ENCODE measurements around the gene PTCD2. TPM values are rescaled to one million over a fixed set of nuclear protein-coding genes. Genes with fewer than 3 reads are reported as not detected.
"Not testable (repeated sequence)": the region's sequence is repeated elsewhere in the genome, so short reads cannot be mapped to it uniquely, and the experiment has no call there.

PTCD2 gene
- total RNA-seq, 4 donors from 2014 or later = 6.3 to 17.4 (median 11.8) TPM

DNA sequence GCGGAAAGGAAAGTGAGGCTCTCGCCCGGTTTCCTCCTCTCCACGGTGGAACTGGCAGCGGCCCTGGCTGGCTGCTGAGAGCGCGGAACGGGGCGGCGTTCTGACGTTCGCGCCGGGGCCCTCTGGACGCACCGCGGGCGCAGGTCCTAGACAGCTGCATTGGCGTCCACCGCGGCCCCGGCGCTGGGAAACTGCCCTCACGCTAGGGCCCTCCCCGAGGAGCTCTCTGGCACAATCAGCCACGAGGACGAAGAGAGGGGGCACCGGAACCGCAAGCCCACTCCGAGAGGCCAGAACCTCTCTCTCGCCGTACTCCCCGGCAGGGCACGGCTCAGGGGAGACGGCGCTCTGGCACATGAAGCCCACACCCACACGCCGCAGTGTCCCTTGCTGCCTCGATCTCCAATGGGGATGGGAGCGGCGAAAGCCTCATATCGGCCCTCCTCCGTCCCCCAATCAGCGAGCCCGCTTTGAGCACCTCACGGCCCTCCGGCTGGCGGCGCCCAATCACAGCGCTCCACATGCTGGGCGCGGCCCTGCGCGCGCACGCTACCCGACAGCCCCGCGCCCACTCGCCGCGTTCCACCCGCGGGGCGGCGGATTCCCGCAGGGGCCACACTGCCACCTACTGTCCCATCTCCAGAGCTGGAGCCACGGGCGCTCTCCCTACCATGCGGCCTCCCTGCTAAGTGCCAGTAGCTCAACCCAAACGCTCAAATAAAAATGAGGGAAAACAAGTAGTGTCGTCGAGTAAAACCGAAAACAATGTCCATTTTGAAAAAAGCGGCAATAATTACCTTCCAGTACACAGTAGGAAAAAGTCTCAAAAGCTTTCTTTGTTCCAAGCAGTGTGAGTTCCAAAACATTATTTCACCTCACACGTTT is 12.0 kb upstream of the PTCD2 start:
- Histone ChIP-seq H3K27ac (peak overlapping the region; percentile 71 to 96 (median 90)), H3K9me3 (no peaks in the 10 kb centered on the region), H3K4me1 (peaks cover 0 to 33% (median 4%) of the 10 kb centered on the region in 4 donors), H3K36me3 (peaks cover 0 to 34% (median 0%) of the 10 kb centered on the region in 3 donors), H3K4me3 (peak overlapping the region; percentile 42 to 77 (median 57)), H3K27me3 (no peaks in the 10 kb centered on the region)
- 1 to 2% methylated on average over 44 to 46 of the region's 76 CpGs for WGBS, 2 donors
- TF ChIP-seq POLR2A (IDR thresholded peaks at IDR 0.05) (peak; percentile 95 to 97), EP300 (IDR thresholded peaks at IDR 0.05) (peak in 1 of 2 donors; percentile 98)
- TF ChIP-seq, protein P1, sequence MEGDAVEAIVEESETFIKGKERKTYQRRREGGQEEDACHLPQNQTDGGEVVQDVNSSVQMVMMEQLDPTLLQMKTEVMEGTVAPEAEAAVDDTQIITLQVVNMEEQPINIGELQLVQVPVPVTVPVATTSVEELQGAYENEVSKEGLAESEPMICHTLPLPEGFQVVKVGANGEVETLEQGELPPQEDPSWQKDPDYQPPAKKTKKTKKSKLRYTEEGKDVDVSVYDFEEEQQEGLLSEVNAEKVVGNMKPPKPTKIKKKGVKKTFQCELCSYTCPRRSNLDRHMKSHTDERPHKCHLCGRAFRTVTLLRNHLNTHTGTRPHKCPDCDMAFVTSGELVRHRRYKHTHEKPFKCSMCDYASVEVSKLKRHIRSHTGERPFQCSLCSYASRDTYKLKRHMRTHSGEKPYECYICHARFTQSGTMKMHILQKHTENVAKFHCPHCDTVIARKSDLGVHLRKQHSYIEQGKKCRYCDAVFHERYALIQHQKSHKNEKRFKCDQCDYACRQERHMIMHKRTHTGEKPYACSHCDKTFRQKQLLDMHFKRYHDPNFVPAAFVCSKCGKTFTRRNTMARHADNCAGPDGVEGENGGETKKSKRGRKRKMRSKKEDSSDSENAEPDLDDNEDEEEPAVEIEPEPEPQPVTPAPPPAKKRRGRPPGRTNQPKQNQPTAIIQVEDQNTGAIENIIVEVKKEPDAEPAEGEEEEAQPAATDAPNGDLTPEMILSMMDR (IDR thresholded peaks at IDR 0.05) = peak; percentile 86 to 98 (median 95)
- peak; percentile 92 to 94 for DNase-seq (ENCODE audit: low spot score in 2 of 2)

DNA sequence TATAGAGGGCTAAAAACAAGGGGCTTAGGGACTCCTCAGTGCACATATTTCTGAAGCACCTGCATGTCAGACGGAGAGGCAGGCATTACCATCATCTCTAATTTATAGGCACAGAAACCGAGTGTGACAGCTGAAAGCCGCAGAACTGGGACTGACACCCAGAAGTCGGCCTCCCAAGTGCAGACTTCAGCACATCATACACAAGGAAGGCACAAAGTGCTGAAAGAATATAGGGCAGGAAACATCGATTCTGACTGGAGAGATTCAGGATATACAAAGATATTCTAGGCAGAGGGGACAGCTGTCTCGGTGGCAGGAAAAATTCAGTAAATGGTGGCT is 11.4 kb upstream of the PTCD2 start:
- no peaks in the 10 kb centered on the region for H3K27me3 ChIP-seq
- TF ChIP-seq POLR2A (IDR thresholded peaks at IDR 0.05) = no peak
- no peak for TF ChIP-seq EP300 (IDR thresholded peaks at IDR 0.05)
- TF ChIP-seq, protein P1 (IDR thresholded peaks at IDR 0.05) = no peak
- WGBS, 2 donors = 58 to 61% methylated on average over 6 of the region's 6 CpGs
- peaks cover 0 to 33% (median 4%) of the 10 kb centered on the region in 4 donors for H3K4me1 ChIP-seq
- DNase-seq (ENCODE audit: low spot score in 2 of 2) = no peak
- H3K9me3 ChIP-seq = no peaks in the 10 kb centered on the region
- H3K27ac ChIP-seq = peak overlapping the region; percentile 33 to 96 (median 90)
- H3K36me3 ChIP-seq = peaks cover 0 to 34% (median 0%) of the 10 kb centered on the region in 3 donors
- peak overlapping the region in 2 of 4 donors; percentile 57 to 77 for H3K4me3 ChIP-seq

DNA sequence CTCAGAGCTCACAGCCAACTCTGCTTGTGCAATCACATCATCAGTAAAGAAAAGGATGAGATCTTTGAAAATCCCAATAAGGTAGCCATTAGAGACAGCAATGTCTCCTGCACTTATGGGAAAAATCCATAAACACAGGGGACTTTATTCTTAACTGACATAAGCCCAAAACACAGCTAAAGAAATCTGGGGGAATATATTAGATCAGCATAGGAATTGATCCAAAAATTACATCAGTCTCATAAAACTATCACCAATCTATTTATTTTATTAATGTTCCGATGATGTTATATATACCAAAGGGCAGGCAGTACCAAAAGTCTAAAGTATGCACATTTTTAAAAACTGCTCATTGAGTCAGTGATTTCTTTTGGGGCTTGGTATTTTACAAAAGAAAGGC is 7.0 kb upstream of the PTCD2 start:
- no peak for DNase-seq (ENCODE audit: low spot score in 2 of 2)
- 59 to 75% methylated on average over 1 of the region's 1 CpG for WGBS, 2 donors

DNA sequence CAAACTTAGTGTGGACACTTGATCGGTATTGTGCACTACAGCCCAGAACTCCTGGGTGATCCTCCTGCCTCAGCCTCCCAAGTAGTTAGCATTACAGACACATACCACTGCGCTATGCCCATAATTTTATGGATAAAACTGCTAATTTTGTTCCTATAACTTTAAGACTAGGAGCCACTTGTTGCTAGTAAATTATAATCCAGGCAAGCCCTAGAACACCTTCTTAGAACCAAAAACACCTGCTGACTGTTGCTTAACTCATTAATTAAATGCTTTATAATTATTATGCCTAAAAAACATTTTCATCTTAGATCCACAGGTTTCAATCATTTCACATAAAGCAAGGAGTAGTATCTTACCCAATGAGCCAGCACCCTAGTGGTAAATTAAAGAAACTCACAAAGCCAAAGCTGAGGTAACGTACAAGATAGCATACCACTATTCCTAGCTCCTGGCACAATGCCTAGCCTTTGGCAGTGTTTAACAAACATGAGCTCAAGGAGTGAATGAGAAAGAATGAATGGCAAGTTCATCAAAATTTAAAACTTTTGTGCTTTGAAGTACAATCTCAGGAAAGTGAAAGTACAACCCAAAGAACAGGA is 5.5 kb upstream of the PTCD2 start:
- Histone ChIP-seq H3K4me3 (no peak overlapping the region), H3K27me3 (no peaks in the 10 kb centered on the region), H3K36me3 (peaks cover 0 to 47% (median 0%) of the 10 kb centered on the region in 3 donors), H3K4me1 (peaks cover 0 to 24% (median 5%) of the 10 kb centered on the region in 4 donors), H3K9me3 (no peaks in the 10 kb centered on the region), H3K27ac (no peak overlapping the region)
- TF ChIP-seq POLR2A (IDR thresholded peaks at IDR 0.05) = no peak
- no peak for TF ChIP-seq EP300 (IDR thresholded peaks at IDR 0.05)
- TF ChIP-seq, protein P1 (IDR thresholded peaks at IDR 0.05) = no peak
- 77 to 80% methylated on average over 3 of the region's 3 CpGs for WGBS, 2 donors
- DNase-seq (ENCODE audit: low spot score in 2 of 2) = no peak

More for the DNA sequence above, 7.0 kb upstream of the PTCD2 start:
- Histone ChIP-seq H3K36me3 (peaks cover 0 to 48% (median 0%) of the 10 kb centered on the region in 3 donors), H3K27ac (no peak overlapping the region), H3K27me3 (no peaks in the 10 kb centered on the region), H3K4me1 (peaks cover 0 to 19% (median 3%) of the 10 kb centered on the region in 4 donors), H3K4me3 (no peak overlapping the region), H3K9me3 (no peaks in the 10 kb centered on the region)
- TF ChIP-seq POLR2A (IDR thresholded peaks at IDR 0.05) (no peak), EP300 (IDR thresholded peaks at IDR 0.05) (no peak)
- TF ChIP-seq, protein P1 (IDR thresholded peaks at IDR 0.05) = no peak

DNA sequence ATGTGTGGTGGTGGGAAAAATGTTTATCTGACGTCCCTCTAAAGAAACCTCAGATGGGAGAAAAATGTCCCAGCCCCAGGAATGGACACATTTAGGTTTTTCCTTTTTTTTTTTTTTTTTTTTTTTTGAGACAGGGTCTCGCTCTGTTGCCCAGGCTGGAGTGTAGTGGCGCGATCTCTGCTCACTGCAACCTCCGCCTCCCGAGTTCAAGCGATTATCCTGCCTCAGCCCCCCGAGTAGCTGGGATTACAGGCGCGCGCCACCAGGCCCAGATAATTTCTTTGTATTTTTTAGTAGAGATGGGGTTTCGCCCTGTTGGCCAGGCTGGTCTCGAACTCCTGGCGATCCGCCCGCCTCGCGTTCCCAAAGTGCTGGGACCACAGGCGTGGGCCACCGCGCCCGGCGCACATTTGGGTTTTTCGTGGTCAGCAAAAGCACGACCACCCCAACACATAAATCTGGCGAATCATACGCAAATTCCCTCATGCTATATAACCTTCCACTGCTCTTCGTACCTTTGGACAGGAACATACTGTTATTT is 668 bp upstream of the PTCD2 start:
- DNase-seq (ENCODE audit: low spot score in 2 of 2); H3K27me3 ChIP-seq; H3K9me3 ChIP-seq: not testable (repeated sequence)
- Histone ChIP-seq H3K27ac (peak overlapping the region in 3 of 4 donors; percentile 71 to 82 (median 79)), H3K4me3 (peak overlapping the region; percentile 70 to 90 (median 80)), H3K4me1 (peaks cover 0 to 31% (median 7%) of the 10 kb centered on the region in 4 donors), H3K36me3 (peaks cover 0 to 30% (median 0%) of the 10 kb centered on the region in 3 donors)
- WGBS, 2 donors = 6 to 8% methylated on average over 28 of the region's 28 CpGs

Measured in tibial nerve (tissue), 4 donors.